Suprapubic skin (tissue), 4 donors: Measurements from ENCODE around the gene LRRC61. TPM values are rescaled to one million over a fixed set of nuclear protein-coding genes. Genes with fewer than 3 reads are reported as not detected.

Experiments
- DNase-seq, 2 donors: peaks; one replicate each; pipeline ENCODE4 v3.0.0-alpha.2; 2019; ENCODE audit warnings: low spot score in 2 of 2
- H3K27ac ChIP-seq: fragments of 200-600 bp; sonication (generic); one replicate; pipeline ENCODE4 v1.5.1; 2019
- H3K27me3 ChIP-seq: fragments of 200-600 bp; sonication (generic); one replicate; pipeline ENCODE4 v1.5.1; 2019
- H3K36me3 ChIP-seq: fragments of 200-600 bp; sonication (generic); one replicate; pipeline ENCODE4 v1.5.1; 2019
- H3K4me1 ChIP-seq: fragments of 200-600 bp; sonication (generic); one replicate; pipeline ENCODE4 v1.5.1; 2019
- H3K4me3 ChIP-seq: fragments of 200-600 bp; sonication (generic); one replicate; pipeline ENCODE4 v1.5.1; 2019; ENCODE audit warnings: mild to moderate bottlenecking
- H3K9me3 ChIP-seq: fragments of 200-600 bp; sonication (generic); one replicate; pipeline ENCODE4 v1.5.1; 2019
- EP300 ChIP-seq: sonication (generic); formaldehyde crosslinking; IDR thresholded peaks from one replicate; pipeline ENCODE4 v1.6.1; 2017; ENCODE audit warnings: antibody characterized with exemption
- POLR2A ChIP-seq, 2 donors: fragments of 450-650 bp; IDR thresholded peaks; one replicate each; pipeline ENCODE4 v1.6.1; 2017; ENCODE audit warnings: antibody characterized with exemption in 2 of 2, mild to moderate bottlenecking in 2 of 2, moderate library complexity in 2 of 2
- POLR2AphosphoS5 ChIP-seq, 3 donors: sonication (generic); formaldehyde crosslinking; IDR thresholded peaks; one replicate each; pipeline ENCODE4 v1.6.1; 2017; ENCODE audit warnings: antibody characterized with exemption in 3 of 3
- WGBS: methylation state at CpG from one replicate; pipeline ENCODE4 v1.1.5; 2018; 5-methylcytosine and 5-hydroxymethylcytosine counted together
- total RNA-seq, 4 donors: library from RNA; depleted of rRNA; stranded (reverse); fragments of >200 nt; gene quantifications; one replicate each; pipeline ENCODE4 v1.1.0, GENCODE V29; 2016
- TF ChIP-seq, protein P1 (sequence below), 2 donors: fragments of 200-600 bp in 1 of 2; fragments of 450-650 bp in 1 of 2; sonication (generic) in 1 of 2; IDR thresholded peaks; one replicate each; pipeline ENCODE4 v1.5.1; 2016 to 2019; ENCODE audit warnings: antibody characterized with exemption in 2 of 2, mild to moderate bottlenecking in 1 of 2, moderate library complexity in 1 of 2

Gene LRRC61
- total RNA-seq, 4 donors from 2014 or later = 7.9 to 29.0 (median 22.5) TPM

DNA sequence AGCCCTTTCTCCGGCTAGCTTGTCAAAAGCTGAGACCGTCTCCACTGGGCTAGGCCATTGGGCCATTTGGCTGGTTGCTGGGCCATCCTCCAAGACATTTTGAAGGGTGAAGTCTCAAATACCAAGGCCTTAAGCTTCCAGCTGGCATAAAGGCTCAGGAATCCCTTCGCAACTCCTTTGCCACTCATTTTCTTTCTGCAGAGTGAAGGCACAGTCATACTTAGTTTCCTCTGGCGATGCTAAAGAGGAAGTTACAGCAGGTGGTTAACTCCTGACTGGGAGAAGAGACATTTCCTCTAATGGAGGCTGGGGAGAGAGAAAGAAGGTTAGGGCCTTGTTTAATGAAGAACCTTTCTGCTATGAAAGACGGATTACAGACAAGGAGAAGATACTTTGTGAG is 40.7 kb downstream of the LRRC61 start:
- WGBS = 74% methylated on average over 5 of the region's 5 CpGs
- Histone ChIP-seq H3K36me3 (no peaks in the 10 kb centered on the region), H3K4me3 (no peak overlapping the region), H3K4me1 (peaks cover 10% of the 10 kb centered on the region), H3K27me3 (no peaks in the 10 kb centered on the region), H3K9me3 (no peaks in the 10 kb centered on the region), H3K27ac (no peak overlapping the region)
- no peak for DNase-seq
- TF ChIP-seq POLR2AphosphoS5 (IDR thresholded peaks at IDR 0.05) (no peak), EP300 (no peak), POLR2A (IDR thresholded peaks at IDR 0.05) (no peak)
- TF ChIP-seq, protein P1, sequence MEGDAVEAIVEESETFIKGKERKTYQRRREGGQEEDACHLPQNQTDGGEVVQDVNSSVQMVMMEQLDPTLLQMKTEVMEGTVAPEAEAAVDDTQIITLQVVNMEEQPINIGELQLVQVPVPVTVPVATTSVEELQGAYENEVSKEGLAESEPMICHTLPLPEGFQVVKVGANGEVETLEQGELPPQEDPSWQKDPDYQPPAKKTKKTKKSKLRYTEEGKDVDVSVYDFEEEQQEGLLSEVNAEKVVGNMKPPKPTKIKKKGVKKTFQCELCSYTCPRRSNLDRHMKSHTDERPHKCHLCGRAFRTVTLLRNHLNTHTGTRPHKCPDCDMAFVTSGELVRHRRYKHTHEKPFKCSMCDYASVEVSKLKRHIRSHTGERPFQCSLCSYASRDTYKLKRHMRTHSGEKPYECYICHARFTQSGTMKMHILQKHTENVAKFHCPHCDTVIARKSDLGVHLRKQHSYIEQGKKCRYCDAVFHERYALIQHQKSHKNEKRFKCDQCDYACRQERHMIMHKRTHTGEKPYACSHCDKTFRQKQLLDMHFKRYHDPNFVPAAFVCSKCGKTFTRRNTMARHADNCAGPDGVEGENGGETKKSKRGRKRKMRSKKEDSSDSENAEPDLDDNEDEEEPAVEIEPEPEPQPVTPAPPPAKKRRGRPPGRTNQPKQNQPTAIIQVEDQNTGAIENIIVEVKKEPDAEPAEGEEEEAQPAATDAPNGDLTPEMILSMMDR (IDR thresholded peaks at IDR 0.05) = no peak

DNA sequence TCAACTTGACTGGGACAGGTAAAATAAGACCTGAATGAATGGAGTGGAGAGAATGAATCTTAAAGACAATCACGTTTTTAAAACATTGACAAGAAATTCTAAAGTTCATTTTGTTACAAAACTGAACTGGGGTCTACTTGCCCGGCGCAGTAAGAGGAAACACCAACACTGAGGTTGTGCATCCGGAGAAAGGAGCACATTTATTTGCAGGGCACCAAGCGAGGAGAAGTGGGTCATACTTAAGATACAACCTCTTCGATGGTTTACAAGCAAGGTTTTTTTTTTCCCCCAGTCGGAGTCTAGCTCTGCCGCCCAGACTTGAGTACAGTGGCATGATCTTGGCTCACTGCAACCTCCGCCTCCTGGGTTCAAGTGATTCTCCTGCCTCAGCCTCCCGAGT is 42.0 kb downstream of the LRRC61 start:
- H3K27me3 ChIP-seq = no peaks in the 10 kb centered on the region
- H3K36me3 ChIP-seq = no peaks in the 10 kb centered on the region
- H3K4me3 ChIP-seq = no peak overlapping the region
- 90% methylated on average over 10 of the region's 10 CpGs for WGBS
- no peak for DNase-seq
- H3K27ac ChIP-seq = no peak overlapping the region
- TF ChIP-seq, protein P1 (IDR thresholded peaks at IDR 0.05) = no peak
- no peak for TF ChIP-seq POLR2A (IDR thresholded peaks at IDR 0.05)
- no peak for TF ChIP-seq POLR2AphosphoS5 (IDR thresholded peaks at IDR 0.05)
- no peak for TF ChIP-seq EP300
- H3K9me3 ChIP-seq = no peaks in the 10 kb centered on the region
- H3K4me1 ChIP-seq = peaks cover 21% of the 10 kb centered on the region

DNA sequence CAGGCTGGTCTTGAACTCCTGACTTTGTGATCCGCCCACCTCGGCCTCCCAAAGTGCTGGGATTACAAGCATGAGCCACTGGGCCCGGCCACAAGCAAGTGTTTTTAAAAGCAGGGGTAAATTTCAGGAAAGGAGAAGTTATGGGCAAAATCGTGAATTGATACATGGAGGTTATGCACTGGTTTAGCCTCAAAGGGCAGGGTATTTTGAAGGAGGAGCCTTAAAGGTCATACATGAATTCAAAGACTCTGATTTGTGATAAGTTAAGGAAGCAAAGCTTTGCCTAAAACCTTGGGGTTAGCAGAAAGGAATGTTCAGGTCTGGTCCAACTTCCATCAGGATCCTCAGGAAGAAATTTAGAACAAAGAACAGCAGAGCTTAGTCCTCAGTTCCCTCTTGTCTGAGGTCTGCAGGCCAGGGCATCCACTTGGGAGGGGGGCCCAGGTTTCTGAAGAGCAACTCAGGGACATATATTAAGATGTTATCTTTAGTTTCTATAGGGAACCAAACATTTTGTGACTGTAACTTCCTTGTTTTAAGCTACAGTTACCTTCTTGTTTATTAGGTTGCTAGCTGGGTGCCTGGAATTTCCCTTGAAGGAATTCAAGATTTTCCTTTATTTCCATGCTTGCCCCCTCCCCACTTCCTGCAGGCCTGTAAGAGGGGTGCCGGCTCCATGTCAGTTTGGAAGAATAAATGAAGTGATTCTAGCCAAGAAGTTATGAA is 42.7 kb downstream of the LRRC61 start:
- peaks cover 28% of the 10 kb centered on the region for H3K4me1 ChIP-seq
- no peak for DNase-seq
- H3K4me3 ChIP-seq = no peak overlapping the region
- H3K36me3 ChIP-seq = no peaks in the 10 kb centered on the region
- TF ChIP-seq, protein P1 (IDR thresholded peaks at IDR 0.05) = no peak
- TF ChIP-seq POLR2AphosphoS5 (IDR thresholded peaks at IDR 0.05) (no peak), EP300 (no peak), POLR2A (IDR thresholded peaks at IDR 0.05) (no peak)
- no peaks in the 10 kb centered on the region for H3K27me3 ChIP-seq
- 87% methylated on average over 5 of the region's 5 CpGs for WGBS
- no peak overlapping the region for H3K27ac ChIP-seq
- H3K9me3 ChIP-seq = no peaks in the 10 kb centered on the region

DNA sequence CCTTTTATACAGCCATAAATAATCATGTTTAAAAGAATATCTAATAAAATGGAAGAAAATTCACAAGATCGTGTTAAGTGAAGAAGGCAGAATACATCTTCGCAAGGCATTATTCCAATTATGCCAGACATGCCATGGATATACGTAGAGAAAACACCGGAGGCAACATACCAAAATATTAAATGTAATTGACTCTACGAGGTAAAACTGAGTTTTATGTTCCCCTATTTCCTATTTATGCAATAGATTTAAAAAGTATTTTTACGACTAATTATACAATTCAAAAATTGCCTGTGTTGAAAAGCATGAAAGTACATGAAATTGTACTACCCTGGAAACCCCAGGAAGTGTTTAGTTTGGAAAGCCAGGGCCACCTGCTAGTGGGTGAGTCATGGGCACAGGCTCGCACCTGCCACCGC is 44.5 kb downstream of the LRRC61 start:
- Histone ChIP-seq H3K27me3 (no peaks in the 10 kb centered on the region), H3K36me3 (peaks cover 17% of the 10 kb centered on the region), H3K4me1 (peaks cover 42% of the 10 kb centered on the region), H3K27ac (peak overlapping the region; percentile 93), H3K4me3 (peak overlapping the region; percentile 75), H3K9me3 (no peaks in the 10 kb centered on the region)
- no peak for TF ChIP-seq POLR2AphosphoS5 (IDR thresholded peaks at IDR 0.05)
- TF ChIP-seq, protein P1 (IDR thresholded peaks at IDR 0.05) = no peak
- TF ChIP-seq POLR2A (IDR thresholded peaks at IDR 0.05) = no peak
- no peak for TF ChIP-seq EP300
- WGBS = 35% methylated on average over 8 of the region's 8 CpGs
- DNase-seq = no peak

DNA sequence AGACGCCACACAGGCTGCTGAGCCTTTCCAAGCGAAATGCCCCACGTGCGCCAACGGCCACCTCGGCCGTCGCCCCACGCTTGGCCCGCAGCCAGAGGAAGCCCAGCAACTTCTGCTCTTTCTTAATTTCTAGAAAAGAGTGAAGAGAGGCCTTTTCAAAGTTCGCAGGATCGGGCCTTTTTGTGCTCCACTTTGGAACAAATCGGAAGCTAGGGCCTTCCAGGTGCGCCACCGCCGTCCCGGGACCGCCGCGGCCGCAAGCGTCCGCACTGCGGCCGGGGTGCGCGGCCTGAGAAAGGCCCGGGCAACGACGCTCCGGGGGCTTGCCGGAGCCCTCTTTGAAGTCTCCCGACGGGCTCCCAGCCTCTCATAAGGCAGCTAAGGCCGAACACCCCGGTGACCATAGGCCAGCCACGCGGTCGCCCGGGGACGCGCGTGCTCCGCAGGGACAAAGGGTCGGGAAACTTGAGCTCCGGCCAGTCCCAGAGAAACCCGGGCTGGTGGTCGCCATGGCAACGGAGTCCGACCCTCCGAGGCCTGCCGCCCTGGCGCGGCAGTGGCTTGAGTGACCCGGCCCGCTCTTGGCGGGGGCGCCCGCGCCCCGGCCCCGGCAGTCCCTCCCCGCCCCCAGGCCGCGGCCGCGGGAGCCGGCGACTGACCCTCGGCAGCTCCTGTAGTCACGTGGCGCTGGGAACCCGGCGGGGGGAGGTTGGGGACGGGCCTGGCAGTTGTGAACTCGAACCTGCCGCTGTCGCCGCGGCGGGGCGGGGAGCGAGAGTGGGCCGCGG is 45.1 kb downstream of the LRRC61 start, which contains the start of gene REPIN1:
TSS of gene REPIN1 (plus strand) at position 727 of the 788 bp plus-strand sequence. CDS start 890 bp downstream, outside the sequence.
- H3K27me3 ChIP-seq = no peaks in the 10 kb centered on the region
- no peaks in the 10 kb centered on the region for H3K9me3 ChIP-seq
- peak; percentile 94 to 97 for DNase-seq
- no peak for TF ChIP-seq EP300
- TF ChIP-seq, protein P1 (IDR thresholded peaks at IDR 0.05) = no peak
- peak in 1 of 2 donors; percentile 43 for TF ChIP-seq POLR2A (IDR thresholded peaks at IDR 0.05)
- TF ChIP-seq POLR2AphosphoS5 (IDR thresholded peaks at IDR 0.05) = peak in 2 of 3 donors; percentile 13 to 82
- WGBS = under 1% methylated on average over 47 of the region's 85 CpGs
- H3K4me3 ChIP-seq = peak within 1 kb of the TSS; percentile 75
- peak within 1 kb of the TSS; percentile 93 for H3K27ac ChIP-seq
- H3K36me3 ChIP-seq = peaks cover 22% of the 10 kb centered on the region
- H3K4me1 ChIP-seq = peaks cover 48% of the 10 kb centered on the region
